ENCODE data around the gene GARIN5A.
A peak's percentile ranks its signal among the peaks of the same experiment; 100 is the strongest.

Gene GARIN5A

GRCh38 chr19:50513746-50514345 lies 37.2 kb upstream of the GARIN5A start, which contains the start of gene ASPDH:
Gene ASPDH (minus strand): TSS chr19:50513913. CDS start chr19:50513823, 90 bp downstream.
- Histone ChIP-seq H3K27ac (ENCODE audit: low read depth, low read length) (no peak within 1 kb of the TSS), H3K4me3 (ENCODE audit: low read depth in 1 of 2, low read length in 2 of 2) (no peak within 1 kb of the TSS), H3K4me1 (ENCODE audit: insufficient read depth, low read length) (peaks cover 16% of the 10 kb centered on the region), H3K27me3 (ENCODE audit: control insufficient read depth in 1 of 2, insufficient read depth in 2 of 2, low read length in 2 of 2) (peaks cover 0 to 12% of the 10 kb centered on the region in 2 donors), H3K9ac (ENCODE audit: low read length) (no peak within 1 kb of the TSS), H3K9me3 (ENCODE audit: low read length) (no peaks in the 10 kb centered on the region), H3K36me3 (ENCODE audit: insufficient read depth, low read length) (no peaks in the 10 kb centered on the region)

GRCh38 chr19:50512999-50513745 lies 36.5 kb upstream of the GARIN5A start:
- Histone ChIP-seq H3K27ac (ENCODE audit: low read depth, low read length) (no peak overlapping the region), H3K4me1 (ENCODE audit: insufficient read depth, low read length) (peaks cover 16% of the 10 kb centered on the region), H3K36me3 (ENCODE audit: insufficient read depth, low read length) (no peaks in the 10 kb centered on the region), H3K9me3 (ENCODE audit: low read length) (no peaks in the 10 kb centered on the region), H3K9ac (ENCODE audit: low read length) (no peak overlapping the region), H3K4me3 (ENCODE audit: low read depth in 1 of 2, low read length in 2 of 2) (no peak overlapping the region), H3K27me3 (ENCODE audit: control insufficient read depth in 1 of 2, insufficient read depth in 2 of 2, low read length in 2 of 2) (peaks cover 0 to 12% of the 10 kb centered on the region in 2 donors)

GRCh38 chr19:50512112-50512998 lies 35.7 kb upstream of the GARIN5A start:
- peaks cover 0 to 12% of the 10 kb centered on the region in 2 donors for H3K27me3 ChIP-seq (ENCODE audit: control insufficient read depth in 1 of 2, insufficient read depth in 2 of 2, low read length in 2 of 2)
- H3K4me3 ChIP-seq (ENCODE audit: low read depth in 1 of 2, low read length in 2 of 2) = no peak overlapping the region
- H3K36me3 ChIP-seq (ENCODE audit: insufficient read depth, low read length) = no peaks in the 10 kb centered on the region
- peaks cover 16% of the 10 kb centered on the region for H3K4me1 ChIP-seq (ENCODE audit: insufficient read depth, low read length)
- no peak overlapping the region for H3K27ac ChIP-seq (ENCODE audit: low read depth, low read length)
- no peak overlapping the region for H3K9ac ChIP-seq (ENCODE audit: low read length)
- H3K9me3 ChIP-seq (ENCODE audit: low read length) = no peaks in the 10 kb centered on the region

DNA sequence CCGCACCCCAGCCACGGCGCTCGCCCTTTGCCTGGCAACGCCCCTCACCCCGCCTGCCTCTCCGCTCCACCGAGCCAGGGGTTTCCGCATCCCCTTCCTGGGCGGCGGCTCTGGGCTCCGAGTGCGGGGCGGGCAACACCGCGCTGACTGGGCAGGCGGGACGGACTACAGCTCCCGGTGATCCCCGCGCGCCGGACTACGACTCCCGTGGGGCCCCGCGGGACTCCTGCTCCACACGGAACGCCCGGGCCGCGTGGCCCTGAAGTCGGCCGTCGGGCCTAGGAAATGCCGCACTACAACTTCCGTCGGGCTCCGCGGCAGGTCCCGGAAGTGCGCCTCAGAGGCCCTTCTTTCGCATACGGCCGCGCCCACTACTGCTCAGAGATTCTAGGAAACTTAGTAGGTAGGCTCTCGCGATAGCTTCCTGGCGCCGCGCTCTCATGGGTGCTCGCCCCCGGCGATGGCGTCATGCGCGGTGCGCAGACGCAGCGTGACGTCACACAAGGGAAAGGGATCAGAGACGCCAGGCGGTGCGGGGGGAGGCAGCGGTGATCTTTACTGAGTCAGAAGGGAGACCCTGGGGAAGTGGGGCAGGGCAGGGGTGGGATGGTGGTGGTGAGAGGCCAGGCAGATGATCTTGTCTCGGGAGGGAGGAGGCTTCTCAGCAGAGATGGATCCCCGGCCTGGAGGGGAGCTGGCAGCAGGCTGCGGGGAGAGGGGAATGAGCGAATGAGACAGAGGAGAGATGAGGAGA lies 34.6 kb upstream of the GARIN5A start, which contains the start of gene JOSD2:
Gene JOSD2 (minus strand): TSS at position 123 of the 754 bp plus-strand sequence. CDS start 760 bp downstream, outside the sequence.
- peak within 1 kb of the TSS; percentile 76 for H3K9ac ChIP-seq (ENCODE audit: low read length)
- peak within 1 kb of the TSS; percentile 77 to 93 for H3K4me3 ChIP-seq (ENCODE audit: low read depth in 1 of 2, low read length in 2 of 2)
- H3K9me3 ChIP-seq (ENCODE audit: low read length) = no peaks in the 10 kb centered on the region
- H3K27ac ChIP-seq (ENCODE audit: low read depth, low read length) = peak within 1 kb of the TSS; percentile 58
- no peaks in the 10 kb centered on the region for H3K36me3 ChIP-seq (ENCODE audit: insufficient read depth, low read length)
- peaks cover 0 to 12% of the 10 kb centered on the region in 2 donors for H3K27me3 ChIP-seq (ENCODE audit: control insufficient read depth in 1 of 2, insufficient read depth in 2 of 2, low read length in 2 of 2)
- peaks cover 16% of the 10 kb centered on the region for H3K4me1 ChIP-seq (ENCODE audit: insufficient read depth, low read length)

DNA sequence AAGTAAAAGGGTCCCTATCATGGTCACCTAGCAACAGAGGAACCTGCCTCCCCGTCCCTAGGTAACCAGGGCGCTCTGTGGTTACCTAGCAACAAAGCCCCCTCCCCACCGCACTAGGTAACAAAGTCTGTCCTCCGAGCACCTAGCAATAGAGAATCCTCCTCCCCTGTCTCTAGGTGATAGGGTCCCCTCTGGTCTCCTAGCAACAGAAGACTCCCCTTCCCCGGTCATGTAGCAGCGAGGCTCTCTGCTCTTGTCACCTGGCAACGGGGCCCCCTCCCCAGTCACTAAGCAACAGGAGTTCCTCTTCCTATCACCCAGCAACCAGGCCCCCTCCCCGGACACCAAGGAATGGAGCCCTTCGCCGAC lies 34.0 kb upstream of the GARIN5A start:
- no peaks in the 10 kb centered on the region for H3K36me3 ChIP-seq (ENCODE audit: insufficient read depth, low read length)
- H3K4me1 ChIP-seq (ENCODE audit: insufficient read depth, low read length) = peaks cover 16% of the 10 kb centered on the region
- H3K9ac ChIP-seq (ENCODE audit: low read length) = peak overlapping the region; percentile 76
- H3K9me3 ChIP-seq (ENCODE audit: low read length) = no peaks in the 10 kb centered on the region
- H3K27me3 ChIP-seq (ENCODE audit: control insufficient read depth in 1 of 2, insufficient read depth in 2 of 2, low read length in 2 of 2) = peaks cover 0 to 12% of the 10 kb centered on the region in 2 donors
- H3K4me3 ChIP-seq (ENCODE audit: low read depth in 1 of 2, low read length in 2 of 2) = peak overlapping the region; percentile 77 to 93
- peak overlapping the region; percentile 58 for H3K27ac ChIP-seq (ENCODE audit: low read depth, low read length)

- H3K36me3 ChIP-seq (ENCODE audit: insufficient read depth, low read length) = no peaks in the 10 kb centered on the region
- peak overlapping the region; percentile 77 to 93 for H3K4me3 ChIP-seq (ENCODE audit: low read depth in 1 of 2, low read length in 2 of 2)
- H3K9ac ChIP-seq (ENCODE audit: low read length) = peak overlapping the region; percentile 76
- no peaks in the 10 kb centered on the region for H3K9me3 ChIP-seq (ENCODE audit: low read length)
- peaks cover 16% of the 10 kb centered on the region for H3K4me1 ChIP-seq (ENCODE audit: insufficient read depth, low read length)
- peak overlapping the region; percentile 58 for H3K27ac ChIP-seq (ENCODE audit: low read depth, low read length)
- H3K27me3 ChIP-seq (ENCODE audit: control insufficient read depth in 1 of 2, insufficient read depth in 2 of 2, low read length in 2 of 2) = peaks cover 0 to 7% of the 10 kb centered on the region in 2 donors
Measured at GRCh38 chr19:50510121-50510670, 33.5 kb upstream of the GARIN5A start.

DNA sequence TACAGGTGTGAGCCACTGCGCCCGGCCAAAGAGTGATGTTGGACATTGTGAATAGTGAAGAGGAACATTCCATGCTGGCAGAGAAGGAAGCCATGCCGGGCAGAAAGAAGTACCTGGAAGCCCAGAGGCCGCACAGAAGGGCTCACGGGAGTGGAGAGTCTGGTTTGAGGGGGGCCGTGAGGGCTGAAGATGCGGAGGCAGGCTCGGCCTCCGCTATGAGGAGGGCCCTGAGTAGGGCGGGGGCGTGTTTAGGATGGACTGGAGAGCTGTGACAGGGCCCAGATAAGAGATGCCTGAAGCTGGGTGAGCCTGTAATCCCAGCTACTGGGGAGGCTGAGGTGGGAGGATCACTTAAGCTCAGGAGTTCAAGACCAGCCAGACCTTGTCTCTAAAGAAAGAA lies 32.7 kb upstream of the GARIN5A start:
- peaks cover 0 to 3% of the 10 kb centered on the region in 2 donors for H3K27me3 ChIP-seq (ENCODE audit: control insufficient read depth in 1 of 2, insufficient read depth in 2 of 2, low read length in 2 of 2)
- H3K9me3 ChIP-seq (ENCODE audit: low read length) = no peaks in the 10 kb centered on the region
- H3K4me3 ChIP-seq (ENCODE audit: low read depth in 1 of 2, low read length in 2 of 2) = no peak overlapping the region
- H3K9ac ChIP-seq (ENCODE audit: low read length) = no peak overlapping the region
- H3K4me1 ChIP-seq (ENCODE audit: insufficient read depth, low read length) = peaks cover 16% of the 10 kb centered on the region
- no peaks in the 10 kb centered on the region for H3K36me3 ChIP-seq (ENCODE audit: insufficient read depth, low read length)
- no peak overlapping the region for H3K27ac ChIP-seq (ENCODE audit: low read depth, low read length)

GRCh38 chr19:50508843-50509190 lies 32.2 kb upstream of the GARIN5A start:
- Histone ChIP-seq H3K27ac (ENCODE audit: low read depth, low read length) (no peak overlapping the region), H3K4me1 (ENCODE audit: insufficient read depth, low read length) (peaks cover 16% of the 10 kb centered on the region), H3K4me3 (ENCODE audit: low read depth in 1 of 2, low read length in 2 of 2) (no peak overlapping the region), H3K36me3 (ENCODE audit: insufficient read depth, low read length) (no peaks in the 10 kb centered on the region), H3K9me3 (ENCODE audit: low read length) (no peaks in the 10 kb centered on the region), H3K27me3 (ENCODE audit: control insufficient read depth in 1 of 2, insufficient read depth in 2 of 2, low read length in 2 of 2) (peaks cover 0 to 3% of the 10 kb centered on the region in 2 donors), H3K9ac (ENCODE audit: low read length) (no peak overlapping the region)

GRCh38 chr19:50507376-50507775 lies 30.7 kb upstream of the GARIN5A start:
- H3K9ac ChIP-seq (ENCODE audit: low read length) = no peak overlapping the region
- no peaks in the 10 kb centered on the region for H3K27me3 ChIP-seq (ENCODE audit: control insufficient read depth in 1 of 2, insufficient read depth in 2 of 2, low read length in 2 of 2)
- H3K27ac ChIP-seq (ENCODE audit: low read depth, low read length) = no peak overlapping the region

GRCh38 chr19:50506700-50507099 lies 30.1 kb upstream of the GARIN5A start:
- H3K27me3 ChIP-seq (ENCODE audit: control insufficient read depth in 1 of 2, insufficient read depth in 2 of 2, low read length in 2 of 2) = no peaks in the 10 kb centered on the region
- H3K9me3 ChIP-seq (ENCODE audit: low read length) = no peaks in the 10 kb centered on the region
- H3K4me1 ChIP-seq (ENCODE audit: insufficient read depth, low read length) = peaks cover 12% of the 10 kb centered on the region
- no peak overlapping the region for H3K4me3 ChIP-seq (ENCODE audit: low read depth in 1 of 2, low read length in 2 of 2)
- H3K27ac ChIP-seq (ENCODE audit: low read depth, low read length) = no peak overlapping the region
- H3K9ac ChIP-seq (ENCODE audit: low read length) = no peak overlapping the region
- H3K36me3 ChIP-seq (ENCODE audit: insufficient read depth, low read length) = no peaks in the 10 kb centered on the region

More at GRCh38 chr19:50507376-50507775, 30.7 kb upstream of the GARIN5A start:
- peaks cover 16% of the 10 kb centered on the region for H3K4me1 ChIP-seq (ENCODE audit: insufficient read depth, low read length)
- H3K9me3 ChIP-seq (ENCODE audit: low read length) = no peaks in the 10 kb centered on the region
- no peak overlapping the region for H3K4me3 ChIP-seq (ENCODE audit: low read depth in 1 of 2, low read length in 2 of 2)
- H3K36me3 ChIP-seq (ENCODE audit: insufficient read depth, low read length) = no peaks in the 10 kb centered on the region
